ENCODE measurements around the gene HUS1B. TPM values are rescaled to one million over a fixed set of nuclear protein-coding genes. Genes with fewer than 3 reads are reported as not detected.

The HUS1B gene
- total RNA-seq, 2 donors from 2014 or later = 0.36 to 6.1 TPM

DNA sequence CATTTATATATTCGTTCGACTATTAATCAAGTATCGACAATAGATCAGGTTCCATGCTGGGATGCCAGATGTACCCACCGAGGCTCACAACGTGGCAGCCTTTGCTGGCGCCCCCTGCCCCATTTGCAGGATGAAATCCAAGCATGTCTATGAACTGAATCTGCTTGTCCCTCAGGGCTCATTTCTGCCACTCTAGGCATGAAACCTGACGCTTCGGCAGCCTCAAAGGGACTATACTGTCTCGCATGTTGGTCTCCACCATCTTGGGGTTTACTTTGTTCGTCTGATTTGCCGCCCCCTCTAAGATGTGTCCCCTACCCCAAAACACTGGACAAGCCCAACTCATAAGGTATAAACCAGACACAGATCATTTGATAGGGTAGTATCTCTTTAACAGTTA, 36.7 kb downstream of the HUS1B start:
- DNase-seq (ENCODE audit: low spot score) = no peak
- TF ChIP-seq, protein P1, sequence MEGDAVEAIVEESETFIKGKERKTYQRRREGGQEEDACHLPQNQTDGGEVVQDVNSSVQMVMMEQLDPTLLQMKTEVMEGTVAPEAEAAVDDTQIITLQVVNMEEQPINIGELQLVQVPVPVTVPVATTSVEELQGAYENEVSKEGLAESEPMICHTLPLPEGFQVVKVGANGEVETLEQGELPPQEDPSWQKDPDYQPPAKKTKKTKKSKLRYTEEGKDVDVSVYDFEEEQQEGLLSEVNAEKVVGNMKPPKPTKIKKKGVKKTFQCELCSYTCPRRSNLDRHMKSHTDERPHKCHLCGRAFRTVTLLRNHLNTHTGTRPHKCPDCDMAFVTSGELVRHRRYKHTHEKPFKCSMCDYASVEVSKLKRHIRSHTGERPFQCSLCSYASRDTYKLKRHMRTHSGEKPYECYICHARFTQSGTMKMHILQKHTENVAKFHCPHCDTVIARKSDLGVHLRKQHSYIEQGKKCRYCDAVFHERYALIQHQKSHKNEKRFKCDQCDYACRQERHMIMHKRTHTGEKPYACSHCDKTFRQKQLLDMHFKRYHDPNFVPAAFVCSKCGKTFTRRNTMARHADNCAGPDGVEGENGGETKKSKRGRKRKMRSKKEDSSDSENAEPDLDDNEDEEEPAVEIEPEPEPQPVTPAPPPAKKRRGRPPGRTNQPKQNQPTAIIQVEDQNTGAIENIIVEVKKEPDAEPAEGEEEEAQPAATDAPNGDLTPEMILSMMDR (IDR thresholded peaks at IDR 0.05) = no peak
- TF ChIP-seq POLR2AphosphoS5 (IDR thresholded peaks at IDR 0.05) (no peak), POLR2A (IDR thresholded peaks at IDR 0.05) (no peak)
- Histone ChIP-seq H3K9me3 (no peaks in the 10 kb centered on the region), H3K4me1 (replicated peaks) (no peaks in the 10 kb centered on the region), H3K4me3 (no peak overlapping the region), H3K27ac (no peak overlapping the region), H3K27me3 (replicated peaks; ENCODE audit: insufficient read depth) (no peaks in the 10 kb centered on the region), H3K36me3 (no peaks in the 10 kb centered on the region)
- WGBS = 97% methylated on average over 11 of the region's 11 CpGs
- intact Hi-C loops (cut with DNase I) = loop anchor here (5.0 kb wide), 1 partner anchor 67 kb away; no protein-coding TSS in a partner anchor

DNA sequence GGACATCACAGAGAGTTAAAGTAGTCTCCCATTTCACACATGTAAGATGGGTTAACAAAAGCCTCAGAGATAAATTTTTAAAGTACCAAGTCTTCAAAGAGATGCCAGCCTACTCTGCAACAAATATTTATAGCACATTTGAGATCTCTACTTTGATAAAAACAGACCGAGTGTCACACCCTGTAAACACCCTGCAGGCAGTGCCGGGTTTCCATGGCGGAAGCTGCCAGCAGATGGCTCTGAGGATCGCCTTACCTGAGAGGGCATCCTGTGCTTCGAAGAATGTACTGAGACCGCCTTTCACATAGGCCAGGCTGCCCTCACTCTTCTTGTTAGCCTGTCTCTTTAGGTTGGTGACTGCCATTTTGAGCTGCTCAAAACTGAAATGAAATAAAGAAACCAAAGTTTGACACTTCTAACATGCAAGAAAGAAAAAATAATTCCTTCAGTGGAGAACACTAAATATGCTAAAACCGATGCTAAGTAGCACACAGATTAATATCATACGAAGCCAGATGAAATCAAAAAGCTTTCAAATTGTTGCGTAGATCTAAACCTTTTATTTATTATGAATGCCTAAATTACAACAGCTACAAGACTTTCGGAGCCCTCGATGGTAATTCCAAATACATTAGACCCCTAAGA, 39.3 kb downstream of the HUS1B start:
- WGBS = 67% methylated on average over 11 of the region's 11 CpGs
- intact Hi-C loops (cut with DNase I) = no loop called here
- Histone ChIP-seq H3K27me3 (replicated peaks; ENCODE audit: insufficient read depth) (no peaks in the 10 kb centered on the region), H3K4me1 (replicated peaks) (no peaks in the 10 kb centered on the region), H3K27ac (no peak overlapping the region), H3K9me3 (no peaks in the 10 kb centered on the region), H3K4me3 (no peak overlapping the region), H3K36me3 (no peaks in the 10 kb centered on the region)
- peak; percentile 52 for DNase-seq (ENCODE audit: low spot score)
- TF ChIP-seq POLR2AphosphoS5 (IDR thresholded peaks at IDR 0.05) = peak; percentile 43
- TF ChIP-seq, protein P1 (IDR thresholded peaks at IDR 0.05) = peak in 3 of 4 experiments; percentile 31 to 49 (median 39)
- TF ChIP-seq POLR2A (IDR thresholded peaks at IDR 0.05) = no peak

DNA sequence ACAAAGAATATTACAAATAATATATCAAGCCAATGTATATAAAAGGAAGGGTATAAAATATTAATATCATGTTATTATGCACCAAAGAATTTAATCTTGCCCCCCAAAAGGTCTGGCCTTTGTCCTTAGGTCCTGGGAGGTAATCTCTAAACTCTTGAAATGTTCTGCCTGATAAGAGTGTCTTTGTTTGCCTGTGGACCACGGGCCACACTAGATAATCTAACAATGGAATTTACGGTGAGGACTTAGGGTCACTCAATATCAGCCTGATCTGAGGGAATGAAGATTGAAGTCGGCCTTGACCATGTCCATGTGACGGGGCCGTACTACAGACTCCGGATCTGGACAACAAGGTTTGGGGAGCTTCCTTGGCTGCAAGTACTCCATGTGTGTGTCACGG, 42.9 kb downstream of the HUS1B start:
- 82% methylated on average over 7 of the region's 7 CpGs for whole genome bisulfite sequencing

DNA sequence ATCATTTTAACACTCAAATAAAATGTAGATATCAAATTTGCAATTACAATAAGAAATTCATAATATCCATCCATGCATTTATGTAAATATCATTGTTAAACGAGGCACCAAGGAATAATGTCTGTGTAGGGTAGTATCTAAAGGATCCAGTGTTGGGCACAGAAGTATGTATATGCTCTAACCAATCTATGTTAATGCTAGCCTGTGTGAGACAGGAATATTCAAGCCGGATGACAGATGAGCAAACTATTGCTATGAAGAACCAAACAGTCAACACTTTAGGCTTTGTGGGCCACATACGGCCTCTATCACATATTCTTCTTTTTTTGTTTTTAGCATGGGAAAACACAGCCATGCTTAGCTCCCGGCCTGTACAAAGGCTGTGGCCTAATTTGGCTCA, 45.0 kb downstream of the HUS1B start:
- Histone ChIP-seq H3K27ac (no peak overlapping the region), H3K36me3 (no peaks in the 10 kb centered on the region), H3K4me1 (replicated peaks) (no peaks in the 10 kb centered on the region), H3K9me3 (no peaks in the 10 kb centered on the region), H3K4me3 (no peak overlapping the region), H3K27me3 (replicated peaks; ENCODE audit: insufficient read depth) (no peaks in the 10 kb centered on the region)
- WGBS = 63% methylated on average over 4 of the region's 4 CpGs
- intact Hi-C loops (cut with DNase I) = no loop called here
- TF ChIP-seq POLR2AphosphoS5 (IDR thresholded peaks at IDR 0.05) = no peak
- no peak for TF ChIP-seq POLR2A (IDR thresholded peaks at IDR 0.05)
- no peak for DNase-seq (ENCODE audit: low spot score)

More for the DNA sequence above, 42.9 kb downstream of the HUS1B start:
- Histone ChIP-seq H3K4me3 (no peak overlapping the region), H3K9me3 (no peaks in the 10 kb centered on the region), H3K27ac (no peak overlapping the region), H3K4me1 (replicated peaks) (no peaks in the 10 kb centered on the region), H3K27me3 (replicated peaks; ENCODE audit: insufficient read depth) (no peaks in the 10 kb centered on the region), H3K36me3 (no peaks in the 10 kb centered on the region)
- no peak for DNase-seq (ENCODE audit: low spot score)
- TF ChIP-seq, protein P1 (IDR thresholded peaks at IDR 0.05) = no peak
- no peak for TF ChIP-seq POLR2AphosphoS5 (IDR thresholded peaks at IDR 0.05)
- TF ChIP-seq POLR2A (IDR thresholded peaks at IDR 0.05) = no peak
- intact Hi-C loops (cut with DNase I) = no loop called here

DNA sequence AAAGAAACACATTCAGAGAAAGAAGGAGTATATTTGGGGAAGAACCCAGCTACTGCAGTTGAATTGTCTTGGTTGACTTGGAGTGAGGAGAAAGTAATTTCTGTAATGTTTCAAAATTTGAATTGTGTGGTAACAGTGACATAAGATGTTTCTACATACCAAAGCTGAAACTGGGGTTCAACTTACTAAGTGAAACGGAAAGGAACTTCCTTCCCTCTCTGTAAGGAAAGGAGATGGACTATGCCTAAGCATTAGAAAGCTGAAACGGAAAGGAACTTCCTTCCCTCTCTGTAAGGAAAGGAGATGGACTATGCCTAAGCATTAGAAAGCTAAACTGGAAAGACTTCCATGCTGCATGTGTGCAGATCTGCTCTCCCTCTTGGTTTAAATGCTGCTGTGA, 46.0 kb downstream of the HUS1B start:
- no peaks in the 10 kb centered on the region for H3K36me3 ChIP-seq
- no peaks in the 10 kb centered on the region for H3K27me3 ChIP-seq (replicated peaks; ENCODE audit: insufficient read depth)
- no peak for DNase-seq (ENCODE audit: low spot score)
- WGBS = 75% methylated on average over 2 of the region's 2 CpGs
- no peak overlapping the region for H3K27ac ChIP-seq
- H3K9me3 ChIP-seq = no peaks in the 10 kb centered on the region
- H3K4me3 ChIP-seq = no peak overlapping the region
- intact Hi-C loops (cut with DNase I) = no loop called here
- no peak for TF ChIP-seq POLR2AphosphoS5 (IDR thresholded peaks at IDR 0.05)
- TF ChIP-seq, protein P1 (IDR thresholded peaks at IDR 0.05) = no peak
- TF ChIP-seq POLR2A (IDR thresholded peaks at IDR 0.05) = no peak
- H3K4me1 ChIP-seq (replicated peaks) = no peaks in the 10 kb centered on the region
